Activated naive CD8-positive, alpha-beta T cell treated with anti-CD3 and anti-CD28 coated beads, Interleukin-2, amount 50 U/mL, for 16 hours (primary cell): ENCODE measurements around the gene CCDC201.

ENCODE experiments used
- DNase-seq: peaks from one replicate; pipeline ENCODE4 v3.0.0-alpha.2; 2020; ENCODE audit warnings: low read depth, low spot score

CCDC201 gene

GRCh38 chr7:45893374-45893995 is 20.6 kb upstream of the CCDC201 start:
- no peak for DNase-seq

- DNase-seq, result no peak
Measured at GRCh38 chr7:45892407-45893035, 19.6 kb upstream of the CCDC201 start.

- no peak for DNase-seq
Measured at GRCh38 chr7:45891462-45892402, 18.9 kb upstream of the CCDC201 start.

GRCh38 chr7:45890902-45891461 is 18.1 kb upstream of the CCDC201 start:
- DNase-seq, result no peak

GRCh38 chr7:45890125-45890901 is 17.4 kb upstream of the CCDC201 start:
- no peak for DNase-seq

GRCh38 chr7:45889367-45890067 is 16.6 kb upstream of the CCDC201 start:
- DNase-seq, result no peak

GRCh38 chr7:45888993-45889366 is 16.1 kb upstream of the CCDC201 start:
- DNase-seq, result no peak

- no peak for DNase-seq
Measured at GRCh38 chr7:45888185-45888992, 15.5 kb upstream of the CCDC201 start, which contains the start of gene IGFBP1. Gene IGFBP1, plus strand, starts transcription at chr7:45888488. Its CDS starts 165 bp downstream, at chr7:45888653.

- DNase-seq, result no peak
Measured at GRCh38 chr7:45886931-45887667, 14.2 kb upstream of the CCDC201 start.

GRCh38 chr7:45885264-45885882 is 12.5 kb upstream of the CCDC201 start:
- DNase-seq, result no peak

- DNase-seq, result no peak
Measured at GRCh38 chr7:45884136-45884535, 11.3 kb upstream of the CCDC201 start.

GRCh38 chr7:45882465-45882810 is 9.6 kb upstream of the CCDC201 start:
- no peak for DNase-seq

GRCh38 chr7:45881759-45882464 is 9.0 kb upstream of the CCDC201 start:
- DNase-seq, result no peak

- no peak for DNase-seq
Measured at GRCh38 chr7:45881280-45881758, 8.4 kb upstream of the CCDC201 start.

GRCh38 chr7:45880433-45880860 is 7.6 kb upstream of the CCDC201 start:
- DNase-seq, result no peak

- no peak for DNase-seq
Measured at GRCh38 chr7:45878457-45879144, 5.7 kb upstream of the CCDC201 start.

GRCh38 chr7:45876519-45876918 is 3.6 kb upstream of the CCDC201 start:
- no peak for DNase-seq
